NAMALWA (cell line): ENCODE results near the gene TFPI.

ENCODE experiments used
- DNase-seq: peaks from one replicate; pipeline ENCODE4 v3.0.0-alpha.2; 2015; ENCODE audit warnings: low spot score

TFPI gene

DNA sequence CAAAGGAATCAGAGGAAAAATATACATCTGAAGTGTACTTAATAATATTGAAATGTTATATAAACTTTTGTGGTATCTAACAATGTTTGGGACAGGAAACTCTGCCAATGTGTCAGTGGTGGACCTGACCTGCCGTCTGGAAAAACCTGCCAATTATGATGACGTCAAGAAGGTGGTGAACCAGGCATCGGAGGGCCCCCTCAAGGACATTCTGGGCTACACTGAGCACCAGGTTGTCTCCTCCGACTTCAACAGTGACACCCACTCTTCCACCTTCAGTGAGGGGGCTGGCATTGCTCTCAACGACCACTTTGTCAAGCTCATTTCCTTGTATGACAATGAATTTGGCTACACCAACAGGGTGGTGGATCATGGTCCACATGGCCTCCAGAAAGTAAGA, 138.8 kb downstream of the TFPI start:
- DNase-seq, result no peak
